Body of pancreas (tissue), 4 donors: ENCODE results near the gene ITGB4.

Experiments
- CTCF ChIP-seq, 7 experiments: fragments of 450-650 bp in 4 of 7; fragments of 200-600 bp in 3 of 7; sonication (generic) in 3 of 7; IDR thresholded peaks; one replicate each; pipeline ENCODE4 v1.5.1; 2016 to 2019; ENCODE audit warnings: antibody characterized with exemption in 7 of 7
- POLR2A ChIP-seq, 3 donors: fragments of 450-650 bp; IDR thresholded peaks; one replicate each; pipeline ENCODE4 v1.6.1; 2016; ENCODE audit warnings: antibody characterized with exemption in 3 of 3, mild to moderate bottlenecking in 2 of 3

DNA sequence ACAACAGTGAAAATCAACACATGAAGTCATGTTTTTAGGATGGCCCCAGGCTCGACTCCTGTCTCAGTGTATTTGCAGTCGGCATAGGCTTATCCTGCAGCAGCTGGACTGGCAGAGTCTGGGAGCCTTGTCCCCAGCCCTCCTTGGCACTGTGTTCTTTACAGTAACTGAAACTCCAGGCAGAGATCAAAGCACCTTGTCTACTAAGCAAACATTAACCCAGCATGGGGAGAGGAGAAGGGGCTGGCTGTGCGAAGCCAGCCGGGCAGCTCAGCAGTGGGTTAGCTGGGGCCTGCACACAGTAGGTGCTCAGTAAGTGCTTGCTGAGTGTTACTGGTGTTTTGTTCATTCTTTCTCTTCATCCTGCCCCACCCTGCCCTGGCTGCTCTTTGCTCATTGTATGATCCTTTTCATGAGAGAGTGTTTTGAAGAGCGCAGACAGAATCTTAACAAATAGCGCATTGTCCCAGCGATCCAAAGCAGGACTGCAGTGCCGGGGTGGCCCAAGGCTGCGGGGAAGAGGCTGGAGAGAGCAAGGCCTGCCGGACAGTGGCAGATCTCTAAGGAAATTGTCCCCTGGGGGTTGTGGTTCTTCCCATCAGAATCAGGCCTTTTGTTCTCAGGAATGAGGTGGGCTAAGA is 23.5 kb upstream of the ITGB4 start:
- TF ChIP-seq POLR2A (IDR thresholded peaks at IDR 0.05): peak in 1 of 3 donors; percentile 3
- no peak for TF ChIP-seq CTCF (IDR thresholded peaks at IDR 0.05)
